CD8-positive, alpha-beta memory T cell (primary cell): Measurements from ENCODE around the gene RSPH4A. TPM values are rescaled to one million over a fixed set of nuclear protein-coding genes. Genes with fewer than 3 reads are reported as not detected.
A peak's percentile ranks its signal among the peaks of the same experiment; 100 is the strongest.
"Not testable (repeated sequence)": the region's sequence is repeated elsewhere in the genome, so short reads cannot be mapped to it uniquely, and the experiment has no call there.

Experiments
- CTCF ChIA-PET: fragments of 350-600 bp; sonication (Branson Sonifier 250); formaldehyde crosslinking; loops from one replicate; lab custom pipeline; 2021; ENCODE audit warnings: antibody characterized with exemption; lab: Charles Lee
- POLR2A ChIA-PET: fragments of 350-600 bp; sonication (Branson Sonifier 250); formaldehyde crosslinking; loops from one replicate; lab custom pipeline; 2021; ENCODE audit warnings: antibody characterized with exemption; lab: Charles Lee
- DNase-seq, 5 donors: peaks; one replicate each; pipeline versions ENCODE4 v3.0.0 to v3.0.0-alpha.2; 2020 to 2022; ENCODE audit warnings: mixed read lengths in 1 of 5
- H3K27ac ChIP-seq: one replicate; pipeline ENCODE4 v1.7.0; 2013; ENCODE audit warnings: low read depth, mild to moderate bottlenecking, low read length, moderate library complexity
- H3K27me3 ChIP-seq: 2 replicates; pipeline ENCODE4 v1.7.0; 2013; ENCODE audit warnings: low read length, mild to moderate bottlenecking; ENCODE audit not compliant: insufficient read depth, poor library complexity, severe bottlenecking
- H3K36me3 ChIP-seq: 2 replicates; pipeline ENCODE4 v1.7.0; 2013; ENCODE audit warnings: mild to moderate bottlenecking, low read length, moderate library complexity; ENCODE audit not compliant: insufficient read depth
- H3K4me1 ChIP-seq: 2 replicates; pipeline ENCODE4 v1.7.0; 2013; ENCODE audit warnings: mild to moderate bottlenecking, low read length, moderate library complexity; ENCODE audit not compliant: insufficient read depth
- H3K4me3 ChIP-seq: 2 replicates; pipeline ENCODE4 v1.7.0; 2013; ENCODE audit warnings: mild to moderate bottlenecking, low read length
- H3K9me3 ChIP-seq: 2 replicates; pipeline ENCODE4 v1.7.0; 2013; ENCODE audit warnings: mild to moderate bottlenecking, low read length
- H3K27ac Mint-ChIP-seq, 8 donors: one replicate each; pipeline ENCODE4 v1.8.0; 2020 to 2021; ENCODE audit warnings: mixed read lengths in 8 of 8, mild to moderate bottlenecking in 6 of 8, inconsistent platforms in 3 of 8, moderate library complexity in 3 of 8
- H3K27me3 Mint-ChIP-seq, 2 donors: one replicate each; pipeline ENCODE4 v1.8.0; 2020 to 2021; ENCODE audit warnings: mixed read lengths in 2 of 2, mild to moderate bottlenecking in 1 of 2, moderate library complexity in 1 of 2
- H3K36me3 Mint-ChIP-seq, 3 donors: one replicate each; pipeline ENCODE4 v1.8.0; 2020 to 2021; ENCODE audit warnings: mixed read lengths in 3 of 3, inconsistent platforms in 1 of 3, mild to moderate bottlenecking in 1 of 3
- H3K4me1 Mint-ChIP-seq, 3 donors: one replicate each; pipeline ENCODE4 v1.8.0; 2020 to 2021; ENCODE audit warnings: mixed read lengths in 3 of 3, inconsistent platforms in 1 of 3, mild to moderate bottlenecking in 1 of 3
- H3K4me3 Mint-ChIP-seq, 7 donors: one replicate each; pipeline ENCODE4 v1.8.0; 2020 to 2021; ENCODE audit warnings: mixed read lengths in 7 of 7, mild to moderate bottlenecking in 6 of 7, moderate library complexity in 4 of 7, inconsistent platforms in 2 of 7
- H3K9me3 Mint-ChIP-seq, 5 donors: one replicate each; pipeline ENCODE4 v1.8.0; 2020 to 2022; ENCODE audit warnings: mixed read lengths in 5 of 5, mild to moderate bottlenecking in 3 of 5, moderate library complexity in 2 of 5, inconsistent platforms in 1 of 5
- polyA plus RNA-seq: library from polyadenylated mRNA; unstranded; fragments of 300-500 nt; fragmentation: Illumina TruSeq; gene quantifications from one replicate; pipeline ENCODE4 v1.2.3, GENCODE V29; 2021
- total RNA-seq, 2 experiments: library from RNA; stranded (reverse); gene quantifications; one replicate each; pipeline ENCODE4 v1.2.3, GENCODE V29; 2021

RSPH4A gene
- total and polyA plus RNA-seq, 3 experiments from 2014 or later: 0.11 to 0.28 TPM; not detected in 1

DNA sequence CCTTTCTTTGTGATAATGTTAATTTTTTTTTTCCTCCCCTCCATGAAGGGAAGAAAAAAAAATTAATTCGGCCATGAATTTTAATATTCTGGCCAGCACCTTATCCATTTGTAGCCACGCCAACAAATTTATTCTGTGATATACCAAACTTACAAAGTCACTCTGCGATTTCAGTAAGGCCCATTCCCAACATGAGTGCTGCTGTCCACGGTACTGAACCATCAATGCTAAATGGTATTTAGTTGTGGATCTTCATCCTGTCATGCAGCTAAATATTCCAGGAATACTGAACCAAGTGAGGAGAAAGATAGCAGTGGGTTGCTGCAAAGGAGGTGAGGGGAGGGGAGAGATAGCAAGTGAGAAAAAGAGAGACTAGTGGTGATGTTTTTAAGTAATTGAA is 19.5 kb upstream of the RSPH4A start:
- Mint-ChIP-seq H3K27me3 (no peaks in the 10 kb centered on the region), H3K27ac (peak overlapping the region in 1 of 8 donors; percentile 83), H3K9me3 (no peaks in the 10 kb centered on the region), H3K36me3 (peaks cover 36 to 66% (median 37%) of the 10 kb centered on the region in 3 donors), H3K4me3 (no peak overlapping the region), H3K4me1 (no peaks in the 10 kb centered on the region)
- ChIA-PET POLR2A (no interaction called here), CTCF (no interaction called here)
- no peaks in the 10 kb centered on the region for H3K4me1 ChIP-seq
- no peaks in the 10 kb centered on the region for H3K27me3 ChIP-seq
- H3K36me3 ChIP-seq: peaks cover 10% of the 10 kb centered on the region
- no peak overlapping the region for H3K27ac ChIP-seq
- no peaks in the 10 kb centered on the region for H3K9me3 ChIP-seq
- H3K4me3 ChIP-seq: no peak overlapping the region
- DNase-seq: no peak

DNA sequence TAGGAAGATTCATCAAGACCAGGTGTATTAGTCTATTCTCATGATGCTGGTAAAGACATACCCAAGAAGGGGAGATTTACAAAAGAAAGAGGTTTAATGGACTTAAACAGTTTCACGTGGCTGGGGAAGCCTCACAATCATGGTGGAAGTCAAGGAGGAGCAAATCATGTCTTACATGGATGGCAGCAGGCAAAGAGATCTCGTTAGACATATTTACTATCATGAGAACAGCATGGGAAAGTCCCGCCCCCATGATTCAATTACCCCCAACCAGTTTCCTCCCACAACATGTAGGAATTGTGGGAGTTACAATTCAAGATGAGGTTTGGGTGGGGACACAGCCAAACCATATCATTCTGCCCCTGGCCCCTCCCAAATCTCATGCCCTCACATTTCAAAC is 12.4 kb upstream of the RSPH4A start:
- H3K9me3 Mint-ChIP-seq, POLR2A ChIA-PET, DNase-seq, H3K9me3 ChIP-seq, H3K4me3 ChIP-seq, H3K4me1 Mint-ChIP-seq, H3K27ac ChIP-seq, H3K36me3 ChIP-seq, H3K27me3 ChIP-seq, H3K27me3 Mint-ChIP-seq, CTCF ChIA-PET, H3K4me3 Mint-ChIP-seq, H3K4me1 ChIP-seq: not testable (repeated sequence)
- Mint-ChIP-seq H3K36me3 (peaks cover 21 to 62% (median 31%) of the 10 kb centered on the region in 3 donors), H3K27ac (peak overlapping the region in 1 of 8 donors; percentile 47)

DNA sequence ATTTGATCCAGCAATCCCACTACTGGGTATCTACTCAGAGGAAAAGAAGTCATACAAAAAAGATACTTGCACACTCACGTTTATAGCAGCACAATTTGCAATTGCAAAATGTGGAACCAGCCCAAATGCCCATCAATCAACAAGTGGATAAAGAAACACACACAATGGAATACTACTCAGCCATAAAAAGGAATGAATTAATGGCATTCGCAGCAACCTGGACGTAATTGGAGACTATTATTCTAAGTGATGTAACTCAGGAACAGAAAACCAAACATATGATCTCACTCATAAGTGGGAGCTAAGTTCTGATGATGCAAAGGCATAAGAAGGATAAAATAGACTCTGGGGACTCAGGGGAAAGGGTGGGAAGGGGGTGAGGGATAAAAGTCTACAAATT is 11.4 kb upstream of the RSPH4A start:
- not testable (repeated sequence) for H3K27me3 ChIP-seq, DNase-seq, H3K9me3 Mint-ChIP-seq

DNA sequence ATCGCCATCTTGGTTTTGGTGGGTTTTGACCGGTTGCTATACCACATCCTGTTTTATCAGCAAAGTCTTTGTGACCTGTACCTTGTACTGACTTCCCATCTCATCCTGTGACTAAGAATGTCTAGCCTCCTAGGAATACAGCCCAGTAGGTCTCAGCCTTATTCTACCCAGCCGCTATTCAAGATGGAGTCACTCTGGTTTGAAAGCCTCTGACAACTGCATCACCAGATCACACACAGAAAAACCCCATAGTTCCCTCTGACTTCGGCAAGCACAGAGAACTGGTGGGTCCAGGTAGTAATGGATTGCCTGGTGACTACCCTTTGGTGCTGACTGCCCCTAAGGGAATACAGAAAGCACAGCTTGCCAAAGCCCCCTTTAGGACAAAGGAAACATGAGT is 10.3 kb upstream of the RSPH4A start:
- Histone ChIP-seq H3K4me1 (no peaks in the 10 kb centered on the region), H3K36me3 (no peaks in the 10 kb centered on the region), H3K27me3 (no peaks in the 10 kb centered on the region), H3K4me3 (no peak overlapping the region), H3K27ac (no peak overlapping the region), H3K9me3 (no peaks in the 10 kb centered on the region)
- Mint-ChIP-seq H3K27me3 (peaks cover 0 to 10% of the 10 kb centered on the region in 2 donors), H3K9me3 (peaks cover 0 to 9% (median 5%) of the 10 kb centered on the region in 5 donors), H3K36me3 (peaks cover 17 to 52% (median 19%) of the 10 kb centered on the region in 3 donors), H3K27ac (no peak overlapping the region), H3K4me1 (no peaks in the 10 kb centered on the region), H3K4me3 (no peak overlapping the region)
- ChIA-PET CTCF (no interaction called here), POLR2A (no interaction called here)
- no peak for DNase-seq

More for the DNA sequence above, 11.4 kb upstream of the RSPH4A start:
- H3K27ac ChIP-seq, H3K4me1 Mint-ChIP-seq, H3K4me1 ChIP-seq, H3K36me3 ChIP-seq, H3K27me3 Mint-ChIP-seq, H3K4me3 ChIP-seq, POLR2A ChIA-PET, H3K27ac Mint-ChIP-seq, H3K4me3 Mint-ChIP-seq, CTCF ChIA-PET, H3K9me3 ChIP-seq: not testable (repeated sequence)
- peaks cover 18 to 55% (median 25%) of the 10 kb centered on the region in 3 donors for H3K36me3 Mint-ChIP-seq

DNA sequence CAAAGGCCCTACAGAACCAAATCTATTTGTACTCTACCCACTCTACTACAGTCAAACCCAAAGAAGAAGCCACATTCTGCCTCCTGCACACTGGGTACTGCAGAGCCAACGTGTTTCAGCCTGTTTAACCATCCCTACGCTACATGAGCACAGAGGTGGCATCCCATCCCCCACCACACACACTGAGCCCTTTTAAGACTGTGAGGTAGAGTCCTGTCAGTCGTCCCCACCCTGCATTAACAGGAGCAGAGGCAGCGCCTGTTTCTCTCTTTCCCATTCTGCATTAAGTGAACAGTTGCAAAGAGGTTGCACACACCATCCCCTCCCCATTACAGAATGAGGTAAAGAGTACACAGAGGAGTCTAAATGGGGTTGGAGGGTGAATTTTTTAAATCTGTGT is 5.2 kb upstream of the RSPH4A start:
- POLR2A ChIA-PET: no interaction called here
- Histone ChIP-seq H3K27ac (no peak overlapping the region), H3K4me3 (no peak overlapping the region), H3K9me3 (no peaks in the 10 kb centered on the region), H3K36me3 (no peaks in the 10 kb centered on the region), H3K4me1 (peaks cover 6% of the 10 kb centered on the region), H3K27me3 (peaks cover 2% of the 10 kb centered on the region)
- Mint-ChIP-seq H3K36me3 (peaks cover 1 to 15% (median 5%) of the 10 kb centered on the region in 3 donors), H3K9me3 (no peaks in the 10 kb centered on the region), H3K27me3 (peaks cover 7 to 17% of the 10 kb centered on the region in 2 donors), H3K4me1 (peaks cover 4 to 5% (median 4%) of the 10 kb centered on the region in 3 donors), H3K27ac (no peak overlapping the region), H3K4me3 (no peak overlapping the region)
- CTCF ChIA-PET: no interaction called here
- no peak for DNase-seq

DNA sequence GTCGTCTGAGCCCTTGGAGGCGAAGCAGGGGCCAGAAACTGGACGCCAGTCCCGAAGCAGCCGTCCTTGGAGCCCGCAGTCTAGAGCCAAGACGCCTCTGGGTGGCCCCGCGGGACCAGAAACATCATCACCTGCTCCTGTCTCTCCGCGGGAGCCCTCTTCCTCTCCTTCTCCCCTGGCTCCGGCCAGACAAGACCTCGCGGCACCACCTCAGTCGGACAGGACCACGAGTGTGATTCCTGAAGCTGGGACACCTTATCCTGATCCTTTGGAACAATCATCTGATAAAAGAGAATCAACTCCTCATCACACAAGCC is 416 bp downstream of the RSPH4A start:
- no peaks in the 10 kb centered on the region for H3K9me3 ChIP-seq
- peak overlapping the region in 6 of 8 donors; percentile 51 to 91 (median 66) for H3K27ac Mint-ChIP-seq
- peaks cover 15% of the 10 kb centered on the region for H3K4me1 ChIP-seq
- no peaks in the 10 kb centered on the region for H3K9me3 Mint-ChIP-seq
- peak overlapping the region; percentile 54 to 92 (median 85) for H3K4me3 Mint-ChIP-seq
- CTCF ChIA-PET: interaction anchor here (1.2 kb wide), 1 partner anchor 9 kb away, joined by 4 read pairs; no protein-coding TSS in a partner anchor
- H3K27ac ChIP-seq: no peak overlapping the region
- H3K27me3 Mint-ChIP-seq: peaks cover 3 to 16% of the 10 kb centered on the region in 2 donors
- H3K36me3 Mint-ChIP-seq: no peaks in the 10 kb centered on the region
- POLR2A ChIA-PET: interaction anchor here (1.0 kb wide), 1 partner anchor 46 kb away, joined by 4 read pairs; no protein-coding TSS in a partner anchor
- no peak for DNase-seq
- peaks cover 16 to 19% (median 18%) of the 10 kb centered on the region in 3 donors for H3K4me1 Mint-ChIP-seq
- H3K36me3 ChIP-seq: no peaks in the 10 kb centered on the region
- peak overlapping the region; percentile 86 for H3K4me3 ChIP-seq
- H3K27me3 ChIP-seq: peaks cover 3% of the 10 kb centered on the region

DNA sequence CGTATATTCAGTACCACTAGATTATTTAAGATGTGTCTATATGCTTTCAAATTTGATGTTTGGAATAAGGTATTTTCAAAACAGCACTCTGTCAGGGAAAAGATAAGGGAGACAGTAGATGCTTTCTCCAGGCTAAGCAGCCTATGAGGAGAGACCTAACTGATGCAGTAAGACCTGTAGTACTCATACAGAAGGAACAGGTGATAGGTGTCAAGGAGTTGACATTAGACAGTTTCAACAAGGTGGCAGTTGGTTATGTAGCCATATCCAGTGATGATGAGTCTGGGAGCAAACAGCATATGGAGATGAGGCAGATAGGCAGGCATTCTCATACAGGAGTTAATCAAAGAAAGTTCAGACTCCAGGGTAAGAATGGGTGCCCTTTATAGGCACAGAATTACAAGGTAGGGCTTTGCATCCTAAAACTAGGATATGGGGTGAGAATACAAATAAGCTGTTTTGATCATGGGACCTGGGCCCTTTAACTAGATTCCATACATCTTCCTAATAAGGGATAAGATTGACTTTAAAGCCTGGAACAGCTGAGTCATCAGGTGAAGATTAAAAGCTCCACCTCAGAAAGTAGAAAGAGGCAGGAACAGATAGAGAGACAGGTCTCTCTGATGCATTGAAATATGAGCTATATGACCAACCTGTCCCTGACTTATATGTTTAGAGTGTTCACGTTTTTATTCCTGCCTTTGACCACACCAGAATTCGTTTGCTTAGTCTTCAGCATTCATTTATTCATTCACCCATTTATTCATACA is 7.9 kb downstream of the RSPH4A start:
- ChIA-PET POLR2A (no interaction called here), CTCF (no interaction called here)

DNA sequence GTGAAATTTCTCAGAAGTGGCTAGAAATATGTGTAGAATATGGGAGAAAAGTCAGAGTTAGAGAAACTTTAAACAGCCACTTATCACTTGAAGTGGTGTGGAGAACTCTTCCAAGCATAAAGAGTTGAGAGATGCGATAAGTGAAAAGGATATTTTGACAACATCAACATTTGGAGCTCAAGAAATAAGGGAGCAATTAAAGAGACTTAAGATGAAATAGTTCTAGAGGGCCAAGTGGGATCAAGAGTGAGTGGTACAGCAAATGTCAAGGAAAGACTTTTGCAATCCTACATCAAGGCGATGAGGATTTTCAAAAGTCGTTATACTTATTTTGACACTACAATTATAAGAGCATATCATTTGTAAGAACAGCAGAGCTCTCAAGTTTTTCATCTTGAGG is 9.6 kb downstream of the RSPH4A start:
- no peak for DNase-seq
- ChIA-PET POLR2A (no interaction called here), CTCF (interaction anchor here (1.0 kb wide), 1 partner anchor 9 kb away, joined by 4 read pairs; the partner anchor contains the start of gene RSPH4A)
- H3K36me3 ChIP-seq: no peaks in the 10 kb centered on the region
- H3K36me3 Mint-ChIP-seq: peaks cover 0 to 4% (median 0%) of the 10 kb centered on the region in 3 donors
- no peaks in the 10 kb centered on the region for H3K9me3 Mint-ChIP-seq
- H3K4me1 Mint-ChIP-seq: peaks cover 0 to 1% (median 0%) of the 10 kb centered on the region in 3 donors
- no peak overlapping the region for H3K27ac Mint-ChIP-seq
- no peak overlapping the region for H3K4me3 ChIP-seq
- no peak overlapping the region for H3K4me3 Mint-ChIP-seq
- no peaks in the 10 kb centered on the region for H3K4me1 ChIP-seq
- H3K27me3 ChIP-seq: no peaks in the 10 kb centered on the region
- no peaks in the 10 kb centered on the region for H3K9me3 ChIP-seq
- H3K27me3 Mint-ChIP-seq: peaks cover 0 to 3% of the 10 kb centered on the region in 2 donors
- H3K27ac ChIP-seq: no peak overlapping the region

More for the DNA sequence above, 7.9 kb downstream of the RSPH4A start:
- H3K4me1 Mint-ChIP-seq: no peaks in the 10 kb centered on the region
- Histone ChIP-seq H3K9me3 (no peaks in the 10 kb centered on the region), H3K36me3 (no peaks in the 10 kb centered on the region), H3K4me1 (no peaks in the 10 kb centered on the region), H3K27ac (no peak overlapping the region), H3K4me3 (no peak overlapping the region), H3K27me3 (no peaks in the 10 kb centered on the region)
- DNase-seq: no peak
- H3K27me3 Mint-ChIP-seq: peaks cover 0 to 1% of the 10 kb centered on the region in 2 donors
- H3K9me3 Mint-ChIP-seq: no peaks in the 10 kb centered on the region
- peaks cover 0 to 4% (median 0%) of the 10 kb centered on the region in 3 donors for H3K36me3 Mint-ChIP-seq
- H3K4me3 Mint-ChIP-seq: no peak overlapping the region
- H3K27ac Mint-ChIP-seq: no peak overlapping the region
